Mucosa of gallbladder (tissue), 1 donor: Measurements from ENCODE around the gene LEKR1. TPM values are rescaled to one million over a fixed set of nuclear protein-coding genes. Genes with fewer than 3 reads are reported as not detected.
A peak's percentile ranks its signal among the peaks of the same experiment; 100 is the strongest.

ENCODE experiments used
- DNase-seq: peaks from one replicate; pipeline ENCODE4 v3.0.0-alpha.2; 2020; ENCODE audit warnings: low spot score
- total RNA-seq: library from RNA; stranded (reverse); gene quantifications from one replicate; pipeline ENCODE4 v1.2.1, GENCODE V29; 2021
- donor health status: DM: no; HTN: no; CAD: no.

The LEKR1 gene
- total RNA-seq, 1 donor from 2014 or later: 2.2 TPM

GRCh38 chr3:157079676-157080369, 253.7 kb downstream of the LEKR1 start:
- DNase-seq: no peak

DNA sequence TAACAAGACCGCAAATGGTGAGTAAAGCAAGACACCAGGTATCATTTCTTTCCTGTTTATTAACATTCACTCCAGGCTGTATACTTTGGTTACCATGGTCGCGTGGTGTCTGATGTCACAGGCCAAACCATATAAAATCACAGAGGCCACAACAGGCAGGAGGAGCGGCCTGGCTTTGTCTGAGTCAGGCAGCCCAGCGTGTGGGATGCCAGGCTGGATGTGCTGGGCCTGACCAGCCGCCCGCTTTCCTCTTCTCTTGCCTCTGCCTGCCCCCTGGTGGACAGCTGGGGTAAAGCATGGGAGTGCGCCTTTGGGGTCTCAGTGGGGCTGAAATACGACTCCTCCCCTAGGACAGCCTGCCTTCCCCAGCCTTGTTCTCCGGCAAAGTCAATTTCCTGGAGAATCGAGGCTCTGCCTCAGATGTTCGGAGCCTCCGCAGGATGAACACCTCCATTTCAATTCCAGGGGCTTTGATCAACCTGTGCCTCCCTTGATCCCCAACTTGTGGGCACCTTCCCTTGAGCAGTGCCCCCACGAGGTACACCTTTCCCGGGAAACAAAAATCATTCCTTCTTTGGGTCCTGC, 255.6 kb downstream of the LEKR1 start:
- peak; percentile 88 for DNase-seq

DNA sequence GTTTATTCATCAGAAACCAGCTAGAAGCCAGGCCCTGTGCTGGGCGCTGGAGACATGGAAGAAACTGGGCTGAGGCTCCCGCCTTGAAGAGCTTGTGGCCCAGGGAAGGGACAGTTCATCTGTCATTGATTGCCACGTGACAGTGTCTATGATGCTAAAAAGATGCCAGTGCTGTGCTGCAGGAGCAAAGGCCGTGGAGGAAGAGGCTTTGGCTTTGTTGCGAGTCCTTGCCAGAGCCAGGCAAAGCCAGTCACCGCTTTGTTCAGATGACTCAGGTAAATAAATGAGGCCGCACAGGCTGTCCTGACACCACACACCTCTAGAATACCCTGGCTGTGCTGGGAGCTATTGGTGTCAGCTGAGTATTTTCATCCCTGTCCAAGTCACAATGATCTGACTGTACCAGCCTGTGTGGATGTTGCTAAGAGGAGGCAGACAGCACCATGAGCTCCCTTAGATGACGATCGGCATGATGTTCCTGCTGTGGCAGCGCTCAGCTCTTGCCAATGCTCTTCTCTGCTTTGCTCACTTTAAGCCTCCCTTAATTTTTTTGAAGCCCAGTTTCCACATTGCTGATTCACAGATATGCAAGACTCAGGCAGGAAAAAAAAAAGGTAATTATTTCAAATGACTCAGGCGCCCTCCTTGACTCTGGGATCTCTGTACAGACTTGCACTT, 256.3 kb downstream of the LEKR1 start:
- peak; percentile 91 for DNase-seq

DNA sequence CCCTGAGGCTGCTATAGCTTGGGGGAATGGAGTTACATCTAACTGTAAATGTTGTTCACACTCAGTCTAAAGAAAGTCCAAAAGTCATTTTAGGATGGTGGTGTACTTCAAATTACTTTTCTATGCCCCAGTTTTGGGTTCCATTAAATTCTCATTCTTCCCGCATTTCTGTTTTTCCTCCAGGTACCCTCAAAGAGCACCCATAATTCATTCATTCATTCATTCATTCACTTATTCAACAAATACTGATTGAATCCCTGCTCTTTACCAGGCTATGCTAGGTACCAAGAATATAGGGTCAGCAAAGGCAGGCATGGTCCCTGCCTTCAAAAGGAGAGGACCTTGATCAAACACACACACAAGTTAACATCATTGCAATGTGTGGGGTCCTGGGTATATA, 257.7 kb downstream of the LEKR1 start:
- no peak for DNase-seq

- no peak for DNase-seq
Measured at GRCh38 chr3:157086060-157086750, 260.1 kb downstream of the LEKR1 start.

DNA sequence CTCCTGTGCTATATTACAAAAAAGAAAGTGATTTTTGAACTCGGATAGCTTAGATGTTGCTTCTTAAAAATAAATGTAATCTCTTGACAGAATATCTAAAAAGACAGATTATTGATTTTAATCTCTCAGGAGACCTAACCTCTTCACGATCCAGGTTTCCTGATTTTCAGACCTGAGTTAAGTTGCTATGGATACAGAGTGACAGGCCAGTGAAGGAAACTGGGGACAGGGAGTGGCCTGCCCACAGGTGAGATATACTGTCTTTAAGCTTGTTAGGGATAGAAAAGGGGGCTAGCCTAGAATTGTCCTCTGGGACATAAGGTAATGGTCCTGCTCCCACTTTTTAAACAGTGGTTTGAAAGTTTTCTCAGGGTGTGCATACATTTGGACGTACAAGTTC, 260.6 kb downstream of the LEKR1 start:
- DNase-seq: no peak

- no peak for DNase-seq
Measured at GRCh38 chr3:157087373-157087772, 261.2 kb downstream of the LEKR1 start.

DNA sequence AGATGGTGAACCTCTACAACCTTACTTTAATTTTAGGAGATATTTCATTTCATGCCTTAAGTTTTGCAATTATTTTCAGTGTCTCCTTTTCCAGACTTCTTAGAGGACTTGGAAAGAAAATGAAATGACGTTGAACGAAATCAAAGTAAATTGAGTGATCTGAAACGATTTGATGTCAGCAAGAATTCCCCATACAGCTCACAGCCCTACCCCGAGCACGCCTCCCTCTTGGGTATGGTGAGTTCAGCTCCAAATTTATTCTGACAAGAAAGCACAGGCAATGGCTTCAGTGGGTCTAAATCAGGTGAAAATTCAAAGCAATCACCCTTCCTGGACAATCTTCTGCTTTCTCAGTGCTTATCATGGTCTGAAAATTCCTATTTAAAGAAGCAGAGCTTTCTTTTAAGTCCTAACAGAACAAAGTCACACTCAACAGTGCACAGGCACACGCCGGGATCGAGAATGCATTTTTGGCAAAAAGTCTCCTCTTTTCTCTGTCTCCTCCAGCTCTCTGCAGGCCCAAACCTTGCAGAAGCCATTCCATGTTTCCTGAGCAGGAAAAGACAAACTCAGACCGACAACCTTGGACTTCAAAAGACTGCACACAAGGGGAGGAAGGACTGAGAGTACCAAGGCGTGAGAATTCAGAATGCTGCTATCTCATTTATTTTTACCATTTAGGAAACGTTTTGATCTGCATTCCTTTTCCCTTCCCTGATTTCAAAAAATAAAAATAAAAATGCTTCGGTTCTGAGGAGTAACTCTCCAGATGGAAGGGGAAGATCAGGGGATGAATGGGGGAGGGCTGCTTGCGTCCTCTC, 261.8 kb downstream of the LEKR1 start:
- no peak for DNase-seq

DNA sequence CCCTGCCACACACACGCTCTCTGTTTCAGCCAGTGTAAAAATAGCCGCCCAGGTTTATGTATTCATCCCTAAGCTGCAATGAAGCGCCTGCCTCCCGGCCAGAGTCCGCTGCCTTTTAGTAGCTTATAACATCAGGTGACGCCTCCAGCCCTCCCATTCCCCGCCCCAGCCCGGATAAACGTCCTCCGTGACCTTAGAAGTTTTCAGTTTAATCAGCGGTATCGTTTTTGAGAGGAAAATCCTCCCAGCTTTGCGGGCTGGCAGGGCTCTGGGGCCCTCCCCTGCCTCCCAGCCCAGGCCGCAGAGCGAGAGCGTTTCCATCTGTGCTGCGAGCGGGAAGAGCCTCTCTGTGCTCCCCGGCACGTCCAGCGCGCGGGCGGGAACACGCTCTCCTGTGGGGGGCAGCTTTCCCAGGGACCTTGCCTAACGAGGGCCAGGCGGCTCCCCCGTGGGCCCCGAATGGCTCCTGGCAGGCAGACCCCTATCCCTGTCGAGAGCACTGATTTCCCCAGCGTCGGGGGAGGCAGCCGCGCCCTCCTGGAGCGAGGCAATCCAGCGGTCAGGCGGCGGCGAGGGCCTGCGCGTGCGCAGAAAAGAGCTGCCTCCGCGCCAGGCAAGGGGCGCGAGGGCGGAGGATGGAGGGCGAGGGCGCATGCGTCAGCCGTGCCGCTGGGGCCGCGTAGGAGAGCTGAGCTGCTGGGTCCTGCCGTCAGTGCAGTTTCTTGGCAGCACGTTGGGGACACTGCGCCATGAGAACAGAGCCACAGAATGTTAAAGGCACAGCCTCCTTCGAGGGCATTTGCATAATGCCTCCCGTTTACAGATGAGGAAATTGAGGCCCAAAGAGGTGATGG, 262.7 kb downstream of the LEKR1 start:
- peak; percentile 95 for DNase-seq

GRCh38 chr3:157089455-157090221, 263.5 kb downstream of the LEKR1 start:
- peak; percentile 57 for DNase-seq

- DNase-seq: no peak
Measured at GRCh38 chr3:157091083-157091833, 265.1 kb downstream of the LEKR1 start.

GRCh38 chr3:157092230-157092629, 266.1 kb downstream of the LEKR1 start:
- no peak for DNase-seq

- DNase-seq: no peak
Measured at GRCh38 chr3:157093096-157093495, 266.9 kb downstream of the LEKR1 start.

GRCh38 chr3:157094301-157094700, 268.1 kb downstream of the LEKR1 start:
- DNase-seq: no peak

DNA sequence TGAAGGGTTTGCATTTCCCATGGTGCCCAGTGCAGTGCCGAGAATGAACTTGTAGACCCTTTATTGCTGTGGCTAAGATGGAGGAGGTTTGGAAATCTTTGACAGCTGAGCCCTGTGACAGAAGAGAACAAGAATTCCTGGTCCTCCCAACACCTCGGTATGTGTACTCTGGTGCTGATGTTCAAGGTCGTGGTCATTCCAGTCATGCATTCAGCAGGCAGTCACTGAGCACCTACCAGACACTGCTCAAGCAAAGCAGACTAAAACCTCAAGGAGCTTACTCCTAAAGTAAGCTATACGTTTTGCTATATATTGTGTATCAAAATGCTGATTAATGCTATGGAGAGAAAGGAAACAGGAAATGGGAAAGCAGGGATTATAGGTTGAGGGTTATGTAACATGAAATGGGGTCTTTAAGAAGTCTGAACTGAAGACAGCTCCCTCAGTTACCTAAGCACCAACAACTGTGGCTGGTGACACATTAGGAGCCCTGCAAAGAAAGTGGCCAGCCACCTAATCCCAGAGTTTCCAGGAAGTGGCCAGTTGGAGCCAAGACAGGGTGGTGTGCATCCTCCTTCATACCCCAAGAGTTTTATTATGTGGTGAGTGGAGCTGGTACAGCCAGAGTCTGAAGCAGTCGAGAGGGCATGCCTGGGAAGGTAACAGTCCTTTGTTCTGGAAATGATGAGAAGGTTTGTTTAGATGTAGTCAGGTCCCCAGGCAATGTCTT, 268.8 kb downstream of the LEKR1 start:
- no peak for DNase-seq
